Lower leg skin (tissue), 4 donors: ENCODE results near the gene LEFTY1. TPM values are rescaled to one million over a fixed set of nuclear protein-coding genes. Genes with fewer than 3 reads are reported as not detected.

Source experiments
- DNase-seq, 2 donors: peaks; one replicate each; pipeline ENCODE4 v3.0.0-alpha.2; 2019; ENCODE audit warnings: low spot score in 2 of 2
- H3K4me3 ChIP-seq: fragments of 200-600 bp; sonication (generic); 2 replicates; pipeline ENCODE4 v1.5.1; 2017; ENCODE audit warnings: mild to moderate bottlenecking, low read depth; ENCODE audit not compliant: poor library complexity, severe bottlenecking
- POLR2A ChIP-seq, 2 donors: fragments of 450-650 bp; IDR thresholded peaks; one replicate each; pipeline ENCODE4 v1.6.1; 2016 to 2017; ENCODE audit warnings: antibody characterized with exemption in 2 of 2, mild to moderate bottlenecking in 1 of 2, moderate library complexity in 1 of 2
- WGBS, 2 donors: methylation state at CpG; one replicate each; pipeline ENCODE4 v1.1.5; 2018; 5-methylcytosine and 5-hydroxymethylcytosine counted together
- intact Hi-C: fragments of 100-400 bp; cut with DNase I; formaldehyde crosslinking; loops from one replicate; pipeline ENCODE4 v1.15.0; 2023; ENCODE audit warnings: low total_unique reads
- total RNA-seq, 4 donors: library from RNA; depleted of rRNA; stranded (reverse); fragments of >200 nt; gene quantifications; one replicate each; pipeline ENCODE4 v1.1.0, GENCODE V29; 2016
- TF ChIP-seq, protein P1 (sequence below), 3 donors: fragments of 450-650 bp; IDR thresholded peaks; one replicate each; pipeline ENCODE4 v1.5.1; 2016; ENCODE audit warnings: antibody characterized with exemption in 3 of 3, mild to moderate bottlenecking in 3 of 3, moderate library complexity in 2 of 3

LEFTY1 gene
- total RNA-seq, 4 donors from 2014 or later = 0.19 to 1.2 (median 0.39) TPM; not detected in 1

DNA sequence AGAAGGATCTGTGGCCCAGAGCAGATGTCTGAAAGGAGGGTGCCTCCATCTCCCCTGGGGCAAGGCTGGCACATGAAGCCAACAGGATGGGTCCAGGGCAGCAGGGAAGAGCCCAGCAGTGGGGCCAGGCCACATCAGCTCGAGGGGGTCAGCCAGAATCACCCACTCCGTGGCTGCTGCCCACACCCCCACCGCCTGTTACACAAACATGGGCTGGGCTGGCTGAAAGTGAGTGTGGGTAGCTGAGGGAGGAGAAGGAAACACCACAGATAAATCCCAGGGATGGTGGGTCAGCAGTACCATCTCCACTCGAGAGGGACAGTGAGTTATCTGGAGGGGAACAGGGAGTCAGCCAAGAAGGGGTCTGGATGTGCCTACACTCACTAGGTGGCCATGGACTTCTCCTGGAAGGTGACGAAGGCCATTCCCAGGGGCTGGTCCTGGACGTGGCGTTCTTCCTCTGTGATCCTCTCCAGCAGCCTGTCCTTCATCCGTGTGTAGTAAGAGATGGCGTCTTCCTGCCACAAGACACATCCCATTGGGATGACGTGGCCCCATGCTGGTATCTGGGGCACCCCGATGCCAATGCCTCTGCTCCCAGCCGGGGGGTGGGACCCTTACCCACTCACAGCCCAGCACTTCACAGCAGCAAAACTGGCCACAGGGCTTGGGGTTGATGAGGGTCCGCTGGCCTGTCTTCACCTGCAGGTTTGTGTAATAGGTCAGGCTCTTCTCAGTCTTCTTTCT, 26.9 kb downstream of the LEFTY1 start:
- WGBS, 2 donors = 90 to 92% methylated on average over 13 of the region's 13 CpGs
- TF ChIP-seq, protein P1, sequence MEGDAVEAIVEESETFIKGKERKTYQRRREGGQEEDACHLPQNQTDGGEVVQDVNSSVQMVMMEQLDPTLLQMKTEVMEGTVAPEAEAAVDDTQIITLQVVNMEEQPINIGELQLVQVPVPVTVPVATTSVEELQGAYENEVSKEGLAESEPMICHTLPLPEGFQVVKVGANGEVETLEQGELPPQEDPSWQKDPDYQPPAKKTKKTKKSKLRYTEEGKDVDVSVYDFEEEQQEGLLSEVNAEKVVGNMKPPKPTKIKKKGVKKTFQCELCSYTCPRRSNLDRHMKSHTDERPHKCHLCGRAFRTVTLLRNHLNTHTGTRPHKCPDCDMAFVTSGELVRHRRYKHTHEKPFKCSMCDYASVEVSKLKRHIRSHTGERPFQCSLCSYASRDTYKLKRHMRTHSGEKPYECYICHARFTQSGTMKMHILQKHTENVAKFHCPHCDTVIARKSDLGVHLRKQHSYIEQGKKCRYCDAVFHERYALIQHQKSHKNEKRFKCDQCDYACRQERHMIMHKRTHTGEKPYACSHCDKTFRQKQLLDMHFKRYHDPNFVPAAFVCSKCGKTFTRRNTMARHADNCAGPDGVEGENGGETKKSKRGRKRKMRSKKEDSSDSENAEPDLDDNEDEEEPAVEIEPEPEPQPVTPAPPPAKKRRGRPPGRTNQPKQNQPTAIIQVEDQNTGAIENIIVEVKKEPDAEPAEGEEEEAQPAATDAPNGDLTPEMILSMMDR (IDR thresholded peaks at IDR 0.05) = no peak
- no peak for TF ChIP-seq POLR2A (IDR thresholded peaks at IDR 0.05)
- DNase-seq = no peak
- intact Hi-C loops = no loop called here
- H3K4me3 ChIP-seq = no peak overlapping the region

DNA sequence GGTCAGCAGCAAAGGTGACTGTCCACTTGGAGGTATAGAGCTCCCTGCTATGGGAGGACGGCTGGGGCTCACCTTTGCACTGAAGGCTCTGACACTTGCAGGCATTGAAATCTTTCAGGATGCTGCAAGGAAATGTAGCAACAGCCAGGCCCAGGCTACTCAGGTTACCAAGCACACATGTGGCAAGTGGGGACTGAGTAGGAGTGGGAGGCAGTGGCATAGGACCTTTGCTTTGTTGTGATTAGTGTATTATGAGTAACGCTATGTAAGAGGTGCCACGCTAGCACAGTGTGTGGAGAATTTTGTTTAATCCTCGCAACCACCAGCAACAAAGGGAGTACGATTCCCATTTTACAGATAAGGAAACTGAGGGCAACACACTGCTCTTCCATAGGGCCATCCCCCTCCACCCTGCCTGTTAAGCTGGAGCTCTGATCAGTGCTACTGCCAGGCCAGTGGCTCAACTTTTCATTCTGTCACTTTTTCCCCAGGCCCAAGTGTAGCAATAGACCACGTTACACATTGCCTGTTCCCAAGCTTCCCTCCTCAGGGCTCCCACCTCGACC, 28.0 kb downstream of the LEFTY1 start:
- no peak for DNase-seq
- no peak overlapping the region for H3K4me3 ChIP-seq
- intact Hi-C loops = no loop called here
- TF ChIP-seq, protein P1 (IDR thresholded peaks at IDR 0.05) = no peak
- TF ChIP-seq POLR2A (IDR thresholded peaks at IDR 0.05) = no peak
- 92 to 95% methylated on average over 7 of the region's 7 CpGs for WGBS, 2 donors

DNA sequence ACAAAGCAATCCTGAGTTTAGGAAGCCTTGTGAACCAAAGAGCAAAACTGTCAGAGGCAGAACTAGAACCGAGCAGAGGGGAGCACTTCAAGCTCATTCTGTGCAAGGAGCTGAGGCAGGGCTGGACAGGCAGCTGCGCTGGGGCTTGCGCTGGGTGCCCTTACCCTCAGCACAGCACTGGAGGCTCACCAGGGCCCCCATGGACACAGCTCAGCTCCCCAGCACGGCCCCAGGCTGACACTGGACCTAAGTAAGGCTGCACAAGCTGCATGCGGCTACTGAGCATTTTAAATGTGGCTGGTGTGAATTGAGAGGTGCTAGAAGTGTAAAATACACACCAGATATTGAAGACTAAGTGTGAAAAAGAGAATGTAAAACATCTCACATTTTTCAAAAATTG, 28.8 kb downstream of the LEFTY1 start:
- WGBS, 2 donors = 76 to 88% methylated on average over 5 of the region's 5 CpGs
- H3K4me3 ChIP-seq = no peak overlapping the region
- intact Hi-C loops = no loop called here
- TF ChIP-seq, protein P1 (IDR thresholded peaks at IDR 0.05) = no peak
- no peak for TF ChIP-seq POLR2A (IDR thresholded peaks at IDR 0.05)
- no peak for DNase-seq

DNA sequence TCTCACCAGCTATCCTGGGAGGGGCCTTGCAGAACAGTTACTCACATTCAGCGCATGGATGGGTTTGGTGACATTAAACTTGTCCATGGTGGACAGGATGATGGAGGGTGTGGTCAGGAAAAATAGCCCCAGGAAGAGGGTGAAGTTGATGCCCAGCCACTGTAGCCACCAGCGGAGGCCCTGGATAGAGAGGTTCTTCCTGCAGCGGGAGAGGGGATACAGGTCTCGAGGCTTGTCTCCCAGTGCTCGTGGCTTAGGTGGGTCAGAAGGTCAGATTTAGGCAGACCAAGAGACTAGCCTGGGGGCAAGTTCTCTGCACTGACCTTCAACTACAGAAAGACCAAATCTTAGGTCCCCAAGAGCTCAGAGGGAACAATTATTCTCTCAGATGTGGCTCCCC, 29.8 kb downstream of the LEFTY1 start:
- TF ChIP-seq, protein P1 (IDR thresholded peaks at IDR 0.05) = no peak
- TF ChIP-seq POLR2A (IDR thresholded peaks at IDR 0.05) = no peak
- intact Hi-C loops = no loop called here
- H3K4me3 ChIP-seq = no peak overlapping the region
- 93 to 95% methylated on average over 5 of the region's 5 CpGs for WGBS, 2 donors
- no peak for DNase-seq

DNA sequence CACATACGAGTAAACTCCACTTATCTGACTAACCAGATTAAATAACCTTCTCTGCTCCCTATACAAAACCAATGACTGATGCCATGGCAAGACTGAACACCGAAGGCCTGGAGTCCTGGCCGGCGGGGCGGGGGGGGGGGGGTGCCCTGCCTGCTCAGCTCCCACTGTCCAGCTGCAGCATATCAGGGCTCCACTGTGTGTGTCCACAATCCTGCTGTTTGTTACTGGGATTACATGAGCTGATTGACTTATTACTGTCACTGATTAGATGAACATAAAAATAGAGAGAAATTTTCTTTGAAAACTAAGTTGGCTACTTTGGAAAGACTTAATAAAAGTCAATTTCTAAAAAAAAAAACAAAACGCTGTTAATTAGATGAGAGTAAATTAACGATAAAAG, 31.7 kb downstream of the LEFTY1 start:
- H3K4me3 ChIP-seq = no peak overlapping the region
- TF ChIP-seq, protein P1 (IDR thresholded peaks at IDR 0.05) = no peak
- TF ChIP-seq POLR2A (IDR thresholded peaks at IDR 0.05) = no peak
- intact Hi-C loops = no loop called here
- WGBS, 2 donors = 66 to 80% methylated on average over 6 to 7 of the region's 7 CpGs
- DNase-seq = no peak
